OCI-LY1 (cell line): ENCODE measurements around the gene GIMAP1.

Experiments
- EZH2 ChIP-seq: fragments of 200-600 bp; sonication (generic), shearing (Covaris generic); IDR thresholded peaks from 2 replicates; pipeline ENCODE4 v1.8.0; 2017; ENCODE audit warnings: borderline replicate concordance, mixed run types, mild to moderate bottlenecking, antibody characterized with exemption, low read length, moderate library complexity, mixed read lengths
- TF ChIP-seq, protein P1 (sequence below): fragments of 200-600 bp; sonication (generic), shearing (Covaris generic); IDR thresholded peaks from 2 replicates; pipeline ENCODE4 v1.5.1; 2017; ENCODE audit warnings: mild to moderate bottlenecking, antibody characterized with exemption, low read length, moderate library complexity, mixed read lengths

- no peak for TF ChIP-seq EZH2
- TF ChIP-seq, protein P1, sequence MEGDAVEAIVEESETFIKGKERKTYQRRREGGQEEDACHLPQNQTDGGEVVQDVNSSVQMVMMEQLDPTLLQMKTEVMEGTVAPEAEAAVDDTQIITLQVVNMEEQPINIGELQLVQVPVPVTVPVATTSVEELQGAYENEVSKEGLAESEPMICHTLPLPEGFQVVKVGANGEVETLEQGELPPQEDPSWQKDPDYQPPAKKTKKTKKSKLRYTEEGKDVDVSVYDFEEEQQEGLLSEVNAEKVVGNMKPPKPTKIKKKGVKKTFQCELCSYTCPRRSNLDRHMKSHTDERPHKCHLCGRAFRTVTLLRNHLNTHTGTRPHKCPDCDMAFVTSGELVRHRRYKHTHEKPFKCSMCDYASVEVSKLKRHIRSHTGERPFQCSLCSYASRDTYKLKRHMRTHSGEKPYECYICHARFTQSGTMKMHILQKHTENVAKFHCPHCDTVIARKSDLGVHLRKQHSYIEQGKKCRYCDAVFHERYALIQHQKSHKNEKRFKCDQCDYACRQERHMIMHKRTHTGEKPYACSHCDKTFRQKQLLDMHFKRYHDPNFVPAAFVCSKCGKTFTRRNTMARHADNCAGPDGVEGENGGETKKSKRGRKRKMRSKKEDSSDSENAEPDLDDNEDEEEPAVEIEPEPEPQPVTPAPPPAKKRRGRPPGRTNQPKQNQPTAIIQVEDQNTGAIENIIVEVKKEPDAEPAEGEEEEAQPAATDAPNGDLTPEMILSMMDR: no peak
Measured at GRCh38 chr7:150668977-150669376, 47.4 kb upstream of the GIMAP1 start.
